ENCODE measurements around the gene TNFRSF1A. TPM values are rescaled to one million over a fixed set of nuclear protein-coding genes. Genes with fewer than 3 reads are reported as not detected.

The TNFRSF1A gene
- total and polyA plus RNA-seq, 2 of the 13 experiments (the other 11 are each of a cell fraction or from before 2014, with no cell fraction given) = 41.5 to 61.2 TPM

DNA sequence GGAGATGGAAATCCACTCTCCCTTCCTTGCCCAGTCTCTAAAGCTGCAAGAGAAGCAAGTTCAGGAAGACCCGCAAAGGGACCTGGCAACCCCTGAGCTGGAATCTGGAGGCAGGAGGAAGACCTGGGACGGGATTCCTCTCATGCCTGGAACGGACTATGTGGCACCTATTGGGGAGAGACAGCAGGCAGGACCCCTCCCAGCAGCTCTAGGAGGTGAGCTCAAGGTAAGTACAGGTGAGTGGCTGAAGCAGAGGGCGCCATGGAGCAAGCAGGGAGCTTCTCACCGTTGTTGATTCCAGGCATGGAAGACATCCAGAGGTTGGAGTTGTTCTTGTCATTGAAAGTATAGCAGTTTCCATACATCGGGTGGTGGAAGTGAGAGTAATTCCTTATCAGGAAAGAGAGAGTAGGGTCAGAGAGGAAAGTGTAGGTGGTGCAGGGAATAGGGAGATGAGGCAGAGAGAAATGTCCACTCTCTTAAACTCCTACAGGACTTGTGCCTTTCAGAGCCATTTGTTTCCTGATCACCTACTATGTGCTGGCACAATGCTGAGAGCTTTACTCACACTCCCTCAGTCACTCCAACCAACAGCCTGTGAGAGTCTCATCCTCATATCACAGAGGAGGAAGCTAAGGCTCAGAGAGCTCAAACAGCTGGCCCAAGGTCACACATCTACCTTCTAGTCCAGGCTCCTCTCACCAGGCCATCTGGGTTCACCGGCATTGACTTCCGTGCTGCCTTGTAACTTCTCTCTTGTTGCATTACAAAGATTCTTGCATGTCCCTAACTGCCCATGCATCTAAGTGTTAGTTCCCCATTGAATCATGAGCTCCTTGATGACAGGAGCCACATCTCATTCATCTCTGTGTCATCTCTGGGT, 13.9 kb upstream of the TNFRSF1A start:
- H3K27ac ChIP-seq (ENCODE audit: extremely low read length, insufficient read depth, low read length) = no peak overlapping the region
- no peak for TF ChIP-seq KLF12 (CRISPR knock-in tag; IDR thresholded peaks at IDR 0.05; ENCODE audit: borderline replicate concordance)
- peak; percentile 37 for TF ChIP-seq ZEB1 (IDR thresholded peaks at IDR 0.05; ENCODE audit: insufficient replicate concordance, low read depth)
- TF ChIP-seq, protein P1, sequence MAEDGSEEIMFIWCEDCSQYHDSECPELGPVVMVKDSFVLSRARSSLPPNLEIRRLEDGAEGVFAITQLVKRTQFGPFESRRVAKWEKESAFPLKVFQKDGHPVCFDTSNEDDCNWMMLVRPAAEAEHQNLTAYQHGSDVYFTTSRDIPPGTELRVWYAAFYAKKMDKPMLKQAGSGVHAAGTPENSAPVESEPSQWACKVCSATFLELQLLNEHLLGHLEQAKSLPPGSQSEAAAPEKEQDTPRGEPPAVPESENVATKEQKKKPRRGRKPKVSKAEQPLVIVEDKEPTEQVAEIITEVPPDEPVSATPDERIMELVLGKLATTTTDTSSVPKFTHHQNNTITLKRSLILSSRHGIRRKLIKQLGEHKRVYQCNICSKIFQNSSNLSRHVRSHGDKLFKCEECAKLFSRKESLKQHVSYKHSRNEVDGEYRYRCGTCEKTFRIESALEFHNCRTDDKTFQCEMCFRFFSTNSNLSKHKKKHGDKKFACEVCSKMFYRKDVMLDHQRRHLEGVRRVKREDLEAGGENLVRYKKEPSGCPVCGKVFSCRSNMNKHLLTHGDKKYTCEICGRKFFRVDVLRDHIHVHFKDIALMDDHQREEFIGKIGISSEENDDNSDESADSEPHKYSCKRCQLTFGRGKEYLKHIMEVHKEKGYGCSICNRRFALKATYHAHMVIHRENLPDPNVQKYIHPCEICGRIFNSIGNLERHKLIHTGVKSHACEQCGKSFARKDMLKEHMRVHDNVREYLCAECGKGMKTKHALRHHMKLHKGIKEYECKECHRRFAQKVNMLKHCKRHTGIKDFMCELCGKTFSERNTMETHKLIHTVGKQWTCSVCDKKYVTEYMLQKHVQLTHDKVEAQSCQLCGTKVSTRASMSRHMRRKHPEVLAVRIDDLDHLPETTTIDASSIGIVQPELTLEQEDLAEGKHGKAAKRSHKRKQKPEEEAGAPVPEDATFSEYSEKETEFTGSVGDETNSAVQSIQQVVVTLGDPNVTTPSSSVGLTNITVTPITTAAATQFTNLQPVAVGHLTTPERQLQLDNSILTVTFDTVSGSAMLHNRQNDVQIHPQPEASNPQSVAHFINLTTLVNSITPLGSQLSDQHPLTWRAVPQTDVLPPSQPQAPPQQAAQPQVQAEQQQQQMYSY (CRISPR knock-in tag; IDR thresholded peaks at IDR 0.05) = peak; percentile 89
- peak; percentile 46 for TF ChIP-seq STAG1 (CRISPR knock-in tag; IDR thresholded peaks at IDR 0.05)
- TF ChIP-seq, protein P2, sequence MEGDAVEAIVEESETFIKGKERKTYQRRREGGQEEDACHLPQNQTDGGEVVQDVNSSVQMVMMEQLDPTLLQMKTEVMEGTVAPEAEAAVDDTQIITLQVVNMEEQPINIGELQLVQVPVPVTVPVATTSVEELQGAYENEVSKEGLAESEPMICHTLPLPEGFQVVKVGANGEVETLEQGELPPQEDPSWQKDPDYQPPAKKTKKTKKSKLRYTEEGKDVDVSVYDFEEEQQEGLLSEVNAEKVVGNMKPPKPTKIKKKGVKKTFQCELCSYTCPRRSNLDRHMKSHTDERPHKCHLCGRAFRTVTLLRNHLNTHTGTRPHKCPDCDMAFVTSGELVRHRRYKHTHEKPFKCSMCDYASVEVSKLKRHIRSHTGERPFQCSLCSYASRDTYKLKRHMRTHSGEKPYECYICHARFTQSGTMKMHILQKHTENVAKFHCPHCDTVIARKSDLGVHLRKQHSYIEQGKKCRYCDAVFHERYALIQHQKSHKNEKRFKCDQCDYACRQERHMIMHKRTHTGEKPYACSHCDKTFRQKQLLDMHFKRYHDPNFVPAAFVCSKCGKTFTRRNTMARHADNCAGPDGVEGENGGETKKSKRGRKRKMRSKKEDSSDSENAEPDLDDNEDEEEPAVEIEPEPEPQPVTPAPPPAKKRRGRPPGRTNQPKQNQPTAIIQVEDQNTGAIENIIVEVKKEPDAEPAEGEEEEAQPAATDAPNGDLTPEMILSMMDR (CRISPR knock-in tag; IDR thresholded peaks at IDR 0.05) = peak; percentile 56
- TF ChIP-seq ZKSCAN1 (IDR thresholded peaks at IDR 0.05; ENCODE audit: low read length) = 0 out of 2 replicates have a peak, but pooled peaks have one; percentile 20
- no peaks in the 10 kb centered on the region for H4K20me1 ChIP-seq (ENCODE audit: insufficient read depth, low read length)
- in situ Hi-C loops (cut with HindIII; ENCODE audit: extremely low pct_ligation_motif_present, low pct_unique_long_range_greater_than_20kb) (no loop called here), intact Hi-C loops (cut with micrococcal nuclease; ENCODE audit: unreplicated experiment) (no loop called here)
- peaks cover 54% of the 10 kb centered on the region for H3K4me1 ChIP-seq (ENCODE audit: insufficient read depth, low read length)
- POLR2A ChIA-PET = interaction anchor here (1.0 to 2.2 kb wide), 9 partner anchors 8 to 44 kb away, joined by 3 to 17 read pairs (median 5); partner anchors contain the start of genes LTBR and TNFRSF1A
- H3K9me3 ChIP-seq (ENCODE audit: low read length) = no peaks in the 10 kb centered on the region
- no peaks in the 10 kb centered on the region for H3K36me3 ChIP-seq (replicated peaks in 1 of 2; ENCODE audit: control insufficient read depth in 1 of 2, insufficient read depth in 2 of 2, low read length in 2 of 2)
- DNase-seq (ENCODE audit: low spot score) (no peak), FAIRE-seq (peak; percentile 12), ATAC-seq (peak; percentile 52)
- no peaks in the 10 kb centered on the region for H3K79me2 ChIP-seq (ENCODE audit: insufficient read depth, low read length)
- no peak overlapping the region for H3K4me2 ChIP-seq (ENCODE audit: low read depth, low read length)
- CTCF ChIA-PET (ENCODE audit: low intra/inter-chr PET ratio, low total read pairs) = no interaction called here
- no peak overlapping the region for H3K4me3 ChIP-seq (replicated peaks in 1 of 3; ENCODE audit: insufficient read depth in 1 of 3, low read depth in 2 of 3, low read length in 3 of 3)
- WGBS (ENCODE audit: low lambda C conversion rate) = 73% methylated on average over 5 of the region's 8 CpGs
- H3K27me3 ChIP-seq (ENCODE audit: control insufficient read depth in 1 of 2, insufficient read depth in 2 of 2, low read length in 2 of 2) = no peaks in the 10 kb centered on the region
- no peak overlapping the region for H2AFZ ChIP-seq (ENCODE audit: low read length)
- BruUV-seq (replicated peaks) = no TSS peak
- no peak overlapping the region for H3K9ac ChIP-seq (ENCODE audit: insufficient read depth, low read depth, low read length)
